HG03432 (cell line): ENCODE measurements around the gene GLIPR2.
"Not testable (repeated sequence)": the region's sequence is repeated elsewhere in the genome, so short reads cannot be mapped to it uniquely, and the experiment has no call there.

Experiments
- ATAC-seq: cut with Tn5 transposase; IDR thresholded peaks from one replicate; pipeline ENCODE4 v1.9.1; 2021; ENCODE audit warnings: mild to moderate bottlenecking, moderate library complexity; ENCODE audit not compliant: unreplicated experiment

GLIPR2 gene

GRCh38 chr9:36136272-36136893 is at the start of gene GLIPR2:
Gene GLIPR2 (plus strand): TSS chr9:36136733. CDS start chr9:36136779, 46 bp downstream.
- peak; percentile 96 for ATAC-seq

- ATAC-seq = not testable (repeated sequence)
Observed at GRCh38 chr9:36087054-36087453, 49.5 kb upstream of the GLIPR2 start.

- no peak for ATAC-seq
Observed at GRCh38 chr9:36088020-36088419, 48.5 kb upstream of the GLIPR2 start.

GRCh38 chr9:36091026-36091953 is 45.2 kb upstream of the GLIPR2 start:
- ATAC-seq = no peak

GRCh38 chr9:36092014-36092413 is 44.5 kb upstream of the GLIPR2 start:
- ATAC-seq = no peak

- ATAC-seq = peak; percentile 92
Observed at GRCh38 chr9:36092509-36093215, 43.9 kb upstream of the GLIPR2 start.

GRCh38 chr9:36093384-36093783 is 43.1 kb upstream of the GLIPR2 start:
- ATAC-seq = no peak

- ATAC-seq = no peak
Observed at GRCh38 chr9:36099718-36100117, 36.8 kb upstream of the GLIPR2 start.

GRCh38 chr9:36100532-36100931 is 36.0 kb upstream of the GLIPR2 start:
- no peak for ATAC-seq

- ATAC-seq = no peak
Observed at GRCh38 chr9:36101916-36102741, 34.4 kb upstream of the GLIPR2 start.

GRCh38 chr9:36102742-36103495 is 33.6 kb upstream of the GLIPR2 start:
- peak; percentile 78 for ATAC-seq

GRCh38 chr9:36109071-36109470 is 27.5 kb upstream of the GLIPR2 start:
- no peak for ATAC-seq

GRCh38 chr9:36110434-36110833 is 26.1 kb upstream of the GLIPR2 start:
- no peak for ATAC-seq

- ATAC-seq = no peak
Observed at GRCh38 chr9:36112516-36112915, 24.0 kb upstream of the GLIPR2 start.

- no peak for ATAC-seq
Observed at GRCh38 chr9:36113999-36114398, 22.5 kb upstream of the GLIPR2 start.

- ATAC-seq = no peak
Observed at GRCh38 chr9:36116593-36116992, 19.9 kb upstream of the GLIPR2 start.

GRCh38 chr9:36118201-36118600 is 18.3 kb upstream of the GLIPR2 start:
- ATAC-seq = no peak

GRCh38 chr9:36118706-36119105 is 17.8 kb upstream of the GLIPR2 start:
- no peak for ATAC-seq

- ATAC-seq = no peak
Observed at GRCh38 chr9:36119476-36119875, 17.1 kb upstream of the GLIPR2 start.

GRCh38 chr9:36120705-36121104 is 15.8 kb upstream of the GLIPR2 start:
- no peak for ATAC-seq
